HepG2 (cell line): Measurements from ENCODE around the gene RHBDL1. TPM values are rescaled to one million over a fixed set of nuclear protein-coding genes. Genes with fewer than 3 reads are reported as not detected.
A peak's percentile ranks its signal among the peaks of the same experiment; 100 is the strongest.

Source experiments
- EP300 ChIP-seq, 3 experiments: sonication (generic) in 1 of 3; formaldehyde crosslinking in 1 of 3; IDR thresholded peaks; 2 replicates each; pipeline versions ENCODE4 v1.5.1 to v1.6.1; 2011 to 2020; ENCODE audit warnings: low read depth in 2 of 3, low read length in 2 of 3, borderline replicate concordance in 1 of 3, improper control_type of control experiment in 1 of 3, mild to moderate bottlenecking in 1 of 3, missing genetic modification reagents in 1 of 3, moderate library complexity in 1 of 3
- HNRNPL ChIP-seq: fragments of 200-400 bp; formaldehyde crosslinking; IDR thresholded peaks from 2 replicates; pipeline ENCODE4 v1.6.1; 2017; ENCODE audit warnings: mild to moderate bottlenecking, low read depth, low read length
- JUN ChIP-seq: sonication (generic); formaldehyde crosslinking; IDR thresholded peaks from 2 replicates; pipeline ENCODE4 v1.4.0; 2020; ENCODE audit warnings: mild to moderate bottlenecking, missing genetic modification reagents
- MLLT10 ChIP-seq: sonication (generic); formaldehyde crosslinking; IDR thresholded peaks from 2 replicates; pipeline ENCODE4 v1.4.0; 2020; ENCODE audit warnings: missing genetic modification reagents
- NR2F2 ChIP-seq: IDR thresholded peaks from 2 replicates; pipeline ENCODE4 v1.6.1; 2012; ENCODE audit warnings: low read depth, inconsistent platforms, borderline replicate concordance
- RARA ChIP-seq: IDR thresholded peaks from 2 replicates; pipeline ENCODE4 v1.6.1; 2016; ENCODE audit warnings: missing genetic modification reagents, missing compliant biosample characterization
- RXRB ChIP-seq: IDR thresholded peaks from 2 replicates; pipeline ENCODE4 v1.6.1; 2016; ENCODE audit warnings: borderline replicate concordance, missing genetic modification reagents, missing compliant biosample characterization
- ZBTB38 ChIP-seq: sonication (generic); formaldehyde crosslinking; IDR thresholded peaks from 2 replicates; pipeline ENCODE4 v1.5.1; 2020; ENCODE audit warnings: mild to moderate bottlenecking, missing genetic modification reagents
- polyA plus RNA-seq, 8 experiments: library from polyadenylated mRNA; depleted of rRNA in 3 of 8; stranded (reverse) in 7 of 8; unstranded in 1 of 8; fragments of >200 nt; fragmentation: Illumina TruSeq in 4 of 8; extraction: Trizol in 4 of 8; gene quantifications; 2 replicates each; pipeline versions ENCODE4 v1.2.1 to v1.2.3, GENCODE V29; 2011 to 2016; ENCODE audit warnings: low read depth in 4 of 8, missing spikeins in 1 of 8, mixed read lengths in 1 of 8; ENCODE audit not compliant: insufficient read depth in 1 of 8
- total RNA-seq, 5 experiments: library from RNA; depleted of rRNA; stranded (reverse); fragments of >200 nt; fragmentation: Illumina TruSeq; extraction: Trizol; gene quantifications; 2 replicates each; pipeline ENCODE4 v1.2.3, GENCODE V29; 2016; ENCODE audit warnings: low read depth in 1 of 5
- TF ChIP-seq, protein P1 (sequence below): sonication (generic); formaldehyde crosslinking; IDR thresholded peaks from 2 replicates; pipeline ENCODE4 v1.5.0; 2020; ENCODE audit warnings: mild to moderate bottlenecking, missing genetic modification reagents, moderate library complexity
- TF ChIP-seq, protein P2 (sequence below): sonication (generic); formaldehyde crosslinking; IDR thresholded peaks from 2 replicates; pipeline ENCODE4 v1.4.0; 2020; ENCODE audit warnings: missing genetic modification reagents, borderline replicate concordance
- TF ChIP-seq, protein P3 (sequence below): sonication (generic); formaldehyde crosslinking; IDR thresholded peaks from 2 replicates; pipeline ENCODE4 v1.4.0; 2020; ENCODE audit warnings: missing genetic modification reagents
- TF ChIP-seq, protein P4 (sequence below): IDR thresholded peaks from 2 replicates; pipeline ENCODE4 v1.4.0; 2020; ENCODE audit warnings: mild to moderate bottlenecking, missing genetic modification reagents
- TF ChIP-seq, protein P5 (sequence below): sonication (generic); formaldehyde crosslinking; IDR thresholded peaks from 2 replicates; pipeline ENCODE4 v1.4.0; 2020; ENCODE audit warnings: missing genetic modification reagents, mild to moderate bottlenecking, borderline replicate concordance
- TF ChIP-seq, protein P6 (sequence below): IDR thresholded peaks from 2 replicates; pipeline ENCODE4 v1.6.1; 2012; ENCODE audit warnings: inconsistent platforms

The RHBDL1 gene
- total and polyA plus RNA-seq, 2 of the 13 experiments (the other 11 are each of a cell fraction or from before 2014, with no cell fraction given) = 1.8 to 3.8 TPM

DNA sequence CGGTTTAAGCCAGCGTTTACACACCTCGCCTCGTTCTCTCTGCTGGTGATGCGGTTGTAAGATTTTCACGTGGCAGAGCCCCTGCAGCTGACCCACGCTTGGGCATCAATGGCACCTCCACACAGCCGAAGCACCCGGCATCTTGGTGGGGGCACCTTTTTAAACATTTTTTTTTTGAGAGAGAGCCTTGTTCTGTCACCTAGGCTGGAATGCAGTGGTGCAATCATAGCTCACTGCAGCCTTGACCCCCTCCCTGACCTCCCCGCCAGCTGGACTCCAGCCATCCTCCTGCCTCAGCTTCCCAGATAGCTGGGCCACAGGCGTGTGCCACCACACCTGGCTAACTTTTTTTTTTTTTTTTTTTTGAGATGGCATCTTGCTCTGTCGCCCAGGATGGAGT is 21.4 kb upstream of the RHBDL1 start (continued):
- TF ChIP-seq, protein P1, sequence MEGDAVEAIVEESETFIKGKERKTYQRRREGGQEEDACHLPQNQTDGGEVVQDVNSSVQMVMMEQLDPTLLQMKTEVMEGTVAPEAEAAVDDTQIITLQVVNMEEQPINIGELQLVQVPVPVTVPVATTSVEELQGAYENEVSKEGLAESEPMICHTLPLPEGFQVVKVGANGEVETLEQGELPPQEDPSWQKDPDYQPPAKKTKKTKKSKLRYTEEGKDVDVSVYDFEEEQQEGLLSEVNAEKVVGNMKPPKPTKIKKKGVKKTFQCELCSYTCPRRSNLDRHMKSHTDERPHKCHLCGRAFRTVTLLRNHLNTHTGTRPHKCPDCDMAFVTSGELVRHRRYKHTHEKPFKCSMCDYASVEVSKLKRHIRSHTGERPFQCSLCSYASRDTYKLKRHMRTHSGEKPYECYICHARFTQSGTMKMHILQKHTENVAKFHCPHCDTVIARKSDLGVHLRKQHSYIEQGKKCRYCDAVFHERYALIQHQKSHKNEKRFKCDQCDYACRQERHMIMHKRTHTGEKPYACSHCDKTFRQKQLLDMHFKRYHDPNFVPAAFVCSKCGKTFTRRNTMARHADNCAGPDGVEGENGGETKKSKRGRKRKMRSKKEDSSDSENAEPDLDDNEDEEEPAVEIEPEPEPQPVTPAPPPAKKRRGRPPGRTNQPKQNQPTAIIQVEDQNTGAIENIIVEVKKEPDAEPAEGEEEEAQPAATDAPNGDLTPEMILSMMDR (CRISPR knock-in tag) = no peak
- TF ChIP-seq HNRNPL = 0 out of 2 replicates have a peak, but pooled peaks have one; percentile 73
- TF ChIP-seq, protein P2, sequence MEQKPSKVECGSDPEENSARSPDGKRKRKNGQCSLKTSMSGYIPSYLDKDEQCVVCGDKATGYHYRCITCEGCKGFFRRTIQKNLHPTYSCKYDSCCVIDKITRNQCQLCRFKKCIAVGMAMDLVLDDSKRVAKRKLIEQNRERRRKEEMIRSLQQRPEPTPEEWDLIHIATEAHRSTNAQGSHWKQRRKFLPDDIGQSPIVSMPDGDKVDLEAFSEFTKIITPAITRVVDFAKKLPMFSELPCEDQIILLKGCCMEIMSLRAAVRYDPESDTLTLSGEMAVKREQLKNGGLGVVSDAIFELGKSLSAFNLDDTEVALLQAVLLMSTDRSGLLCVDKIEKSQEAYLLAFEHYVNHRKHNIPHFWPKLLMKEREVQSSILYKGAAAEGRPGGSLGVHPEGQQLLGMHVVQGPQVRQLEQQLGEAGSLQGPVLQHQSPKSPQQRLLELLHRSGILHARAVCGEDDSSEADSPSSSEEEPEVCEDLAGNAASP (CRISPR knock-in tag) = 0 out of 2 replicates have a peak, but pooled peaks have one; percentile 29
- peak in 1 of 2 experiments; percentile 38; a peak in 1 of 4 replicates for TF ChIP-seq EP300 (IDR thresholded peaks at IDR 0.05; ENCODE audit: low read depth in 2 of 2, low read length in 2 of 2)
- no peak for TF ChIP-seq EP300 (CRISPR knock-in tag; IDR thresholded peaks at IDR 0.05; ENCODE audit: borderline replicate concordance)
- 0 out of 2 replicates have a peak, but pooled peaks have one; percentile 48 for TF ChIP-seq RXRB
- peak; percentile 88 for TF ChIP-seq RARA (CRISPR knock-in tag)
- TF ChIP-seq, protein P3, sequence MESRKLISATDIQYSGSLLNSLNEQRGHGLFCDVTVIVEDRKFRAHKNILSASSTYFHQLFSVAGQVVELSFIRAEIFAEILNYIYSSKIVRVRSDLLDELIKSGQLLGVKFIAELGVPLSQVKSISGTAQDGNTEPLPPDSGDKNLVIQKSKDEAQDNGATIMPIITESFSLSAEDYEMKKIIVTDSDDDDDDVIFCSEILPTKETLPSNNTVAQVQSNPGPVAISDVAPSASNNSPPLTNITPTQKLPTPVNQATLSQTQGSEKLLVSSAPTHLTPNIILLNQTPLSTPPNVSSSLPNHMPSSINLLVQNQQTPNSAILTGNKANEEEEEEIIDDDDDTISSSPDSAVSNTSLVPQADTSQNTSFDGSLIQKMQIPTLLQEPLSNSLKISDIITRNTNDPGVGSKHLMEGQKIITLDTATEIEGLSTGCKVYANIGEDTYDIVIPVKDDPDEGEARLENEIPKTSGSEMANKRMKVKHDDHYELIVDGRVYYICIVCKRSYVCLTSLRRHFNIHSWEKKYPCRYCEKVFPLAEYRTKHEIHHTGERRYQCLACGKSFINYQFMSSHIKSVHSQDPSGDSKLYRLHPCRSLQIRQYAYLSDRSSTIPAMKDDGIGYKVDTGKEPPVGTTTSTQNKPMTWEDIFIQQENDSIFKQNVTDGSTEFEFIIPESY (CRISPR knock-in tag) = peak; percentile 71
- no peak for TF ChIP-seq MLLT10 (CRISPR knock-in tag)
- peak; percentile 44; the same call in 1 of the 2 replicates for TF ChIP-seq ZBTB38 (CRISPR knock-in tag)
- TF ChIP-seq, protein P4, sequence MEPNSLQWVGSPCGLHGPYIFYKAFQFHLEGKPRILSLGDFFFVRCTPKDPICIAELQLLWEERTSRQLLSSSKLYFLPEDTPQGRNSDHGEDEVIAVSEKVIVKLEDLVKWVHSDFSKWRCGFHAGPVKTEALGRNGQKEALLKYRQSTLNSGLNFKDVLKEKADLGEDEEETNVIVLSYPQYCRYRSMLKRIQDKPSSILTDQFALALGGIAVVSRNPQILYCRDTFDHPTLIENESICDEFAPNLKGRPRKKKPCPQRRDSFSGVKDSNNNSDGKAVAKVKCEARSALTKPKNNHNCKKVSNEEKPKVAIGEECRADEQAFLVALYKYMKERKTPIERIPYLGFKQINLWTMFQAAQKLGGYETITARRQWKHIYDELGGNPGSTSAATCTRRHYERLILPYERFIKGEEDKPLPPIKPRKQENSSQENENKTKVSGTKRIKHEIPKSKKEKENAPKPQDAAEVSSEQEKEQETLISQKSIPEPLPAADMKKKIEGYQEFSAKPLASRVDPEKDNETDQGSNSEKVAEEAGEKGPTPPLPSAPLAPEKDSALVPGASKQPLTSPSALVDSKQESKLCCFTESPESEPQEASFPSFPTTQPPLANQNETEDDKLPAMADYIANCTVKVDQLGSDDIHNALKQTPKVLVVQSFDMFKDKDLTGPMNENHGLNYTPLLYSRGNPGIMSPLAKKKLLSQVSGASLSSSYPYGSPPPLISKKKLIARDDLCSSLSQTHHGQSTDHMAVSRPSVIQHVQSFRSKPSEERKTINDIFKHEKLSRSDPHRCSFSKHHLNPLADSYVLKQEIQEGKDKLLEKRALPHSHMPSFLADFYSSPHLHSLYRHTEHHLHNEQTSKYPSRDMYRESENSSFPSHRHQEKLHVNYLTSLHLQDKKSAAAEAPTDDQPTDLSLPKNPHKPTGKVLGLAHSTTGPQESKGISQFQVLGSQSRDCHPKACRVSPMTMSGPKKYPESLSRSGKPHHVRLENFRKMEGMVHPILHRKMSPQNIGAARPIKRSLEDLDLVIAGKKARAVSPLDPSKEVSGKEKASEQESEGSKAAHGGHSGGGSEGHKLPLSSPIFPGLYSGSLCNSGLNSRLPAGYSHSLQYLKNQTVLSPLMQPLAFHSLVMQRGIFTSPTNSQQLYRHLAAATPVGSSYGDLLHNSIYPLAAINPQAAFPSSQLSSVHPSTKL (CRISPR knock-in tag) = peak; percentile 35; the same call in 1 of the 2 replicates
- TF ChIP-seq NR2F2 = peak; percentile 85
- TF ChIP-seq, protein P5, sequence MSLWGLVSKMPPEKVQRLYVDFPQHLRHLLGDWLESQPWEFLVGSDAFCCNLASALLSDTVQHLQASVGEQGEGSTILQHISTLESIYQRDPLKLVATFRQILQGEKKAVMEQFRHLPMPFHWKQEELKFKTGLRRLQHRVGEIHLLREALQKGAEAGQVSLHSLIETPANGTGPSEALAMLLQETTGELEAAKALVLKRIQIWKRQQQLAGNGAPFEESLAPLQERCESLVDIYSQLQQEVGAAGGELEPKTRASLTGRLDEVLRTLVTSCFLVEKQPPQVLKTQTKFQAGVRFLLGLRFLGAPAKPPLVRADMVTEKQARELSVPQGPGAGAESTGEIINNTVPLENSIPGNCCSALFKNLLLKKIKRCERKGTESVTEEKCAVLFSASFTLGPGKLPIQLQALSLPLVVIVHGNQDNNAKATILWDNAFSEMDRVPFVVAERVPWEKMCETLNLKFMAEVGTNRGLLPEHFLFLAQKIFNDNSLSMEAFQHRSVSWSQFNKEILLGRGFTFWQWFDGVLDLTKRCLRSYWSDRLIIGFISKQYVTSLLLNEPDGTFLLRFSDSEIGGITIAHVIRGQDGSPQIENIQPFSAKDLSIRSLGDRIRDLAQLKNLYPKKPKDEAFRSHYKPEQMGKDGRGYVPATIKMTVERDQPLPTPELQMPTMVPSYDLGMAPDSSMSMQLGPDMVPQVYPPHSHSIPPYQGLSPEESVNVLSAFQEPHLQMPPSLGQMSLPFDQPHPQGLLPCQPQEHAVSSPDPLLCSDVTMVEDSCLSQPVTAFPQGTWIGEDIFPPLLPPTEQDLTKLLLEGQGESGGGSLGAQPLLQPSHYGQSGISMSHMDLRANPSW = no peak
- TF ChIP-seq, protein P6, sequence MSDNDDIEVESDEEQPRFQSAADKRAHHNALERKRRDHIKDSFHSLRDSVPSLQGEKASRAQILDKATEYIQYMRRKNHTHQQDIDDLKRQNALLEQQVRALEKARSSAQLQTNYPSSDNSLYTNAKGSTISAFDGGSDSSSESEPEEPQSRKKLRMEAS = peak; percentile 37; the same call in 1 of the 2 replicates
- TF ChIP-seq JUN (CRISPR knock-in tag) = no peak
